Astrocyte of the hippocampus (primary cell): ENCODE measurements around the gene CHPF.

Experiments
- DNase-seq: peaks from one replicate; pipeline ENCODE4 v3.0.0; 2011; ENCODE audit warnings: low read depth, low spot score

CHPF gene

GRCh38 chr2:219552382-219553167, 9.0 kb upstream of the CHPF start:
- peak; percentile 94 for DNase-seq

GRCh38 chr2:219551441-219552381, 8.1 kb upstream of the CHPF start:
- DNase-seq: peak; percentile 59

GRCh38 chr2:219549619-219550018, 6.0 kb upstream of the CHPF start:
- no peak for DNase-seq

- DNase-seq: no peak
These were observed 5.4 kb upstream of the CHPF start for GRCh38 chr2:219548990-219549389.

- no peak for DNase-seq
These were observed 4.0 kb upstream of the CHPF start for GRCh38 chr2:219547621-219548020.

- no peak for DNase-seq
These were observed 2.3 kb upstream of the CHPF start for GRCh38 chr2:219545943-219546352.

GRCh38 chr2:219545295-219545942, 1.8 kb upstream of the CHPF start:
- no peak for DNase-seq

GRCh38 chr2:219544567-219544966, 958 bp upstream of the CHPF start:
- DNase-seq: no peak

- no peak for DNase-seq
These were observed 546 bp downstream of the CHPF start for GRCh38 chr2:219542931-219543595.

GRCh38 chr2:219541611-219542180, 1.9 kb downstream of the CHPF start:
- peak; percentile 89 for DNase-seq

- DNase-seq: no peak
These were observed 2.7 kb downstream of the CHPF start for GRCh38 chr2:219540784-219541504.

- DNase-seq: no peak
These were observed 3.5 kb downstream of the CHPF start for GRCh38 chr2:219539926-219540678.

- DNase-seq: no peak
These were observed 4.4 kb downstream of the CHPF start for GRCh38 chr2:219538956-219539788.

- peak; percentile 81 for DNase-seq
These were observed 5.1 kb downstream of the CHPF start for GRCh38 chr2:219538504-219538951.

- peak; percentile 37 for DNase-seq
These were observed 5.7 kb downstream of the CHPF start for GRCh38 chr2:219537657-219538488.

GRCh38 chr2:219536967-219537366, 6.6 kb downstream of the CHPF start:
- no peak for DNase-seq

- no peak for DNase-seq
These were observed 7.2 kb downstream of the CHPF start for GRCh38 chr2:219536425-219536824.
